HUES48 (cell line): ENCODE data around the gene ALPK1.
"Not testable (repeated sequence)": the region's sequence is repeated elsewhere in the genome, so short reads cannot be mapped to it uniquely, and the experiment has no call there.

Source experiments
- H3K27ac ChIP-seq: one replicate; pipeline ENCODE4 v1.7.0; 2013; ENCODE audit warnings: low read depth, low read length, inconsistent platforms
- H3K27me3 ChIP-seq: 2 replicates; pipeline ENCODE4 v1.6.1; 2013; ENCODE audit warnings: mild to moderate bottlenecking, low read length; ENCODE audit not compliant: control insufficient read depth, insufficient read depth
- H3K36me3 ChIP-seq: 2 replicates; pipeline ENCODE4 v1.6.1; 2013; ENCODE audit warnings: low read length; ENCODE audit not compliant: control insufficient read depth, insufficient read depth
- H3K4me1 ChIP-seq: 2 replicates; pipeline ENCODE4 v1.6.1; 2013; ENCODE audit warnings: mild to moderate bottlenecking, low read length; ENCODE audit not compliant: control insufficient read depth, insufficient read depth
- H3K4me3 ChIP-seq: 2 replicates; pipeline ENCODE4 v1.5.1; 2013; ENCODE audit warnings: mild to moderate bottlenecking, low read depth, low read length
- H3K9ac ChIP-seq: 2 replicates; pipeline ENCODE4 v1.6.1; 2013; ENCODE audit warnings: mild to moderate bottlenecking, low read depth, low read length, moderate library complexity
- H3K9me3 ChIP-seq: 2 replicates; pipeline ENCODE4 v1.6.1; 2013; ENCODE audit warnings: low read length; ENCODE audit not compliant: control insufficient read depth, insufficient read depth

Gene ALPK1

GRCh38 chr4:112276113-112276512, 21.1 kb upstream of the ALPK1 start:
- no peaks in the 10 kb centered on the region for H3K9me3 ChIP-seq
- no peak overlapping the region for H3K27ac ChIP-seq

GRCh38 chr4:112277220-112277619, 19.9 kb upstream of the ALPK1 start:
- H3K9me3 ChIP-seq = no peaks in the 10 kb centered on the region
- no peak overlapping the region for H3K4me3 ChIP-seq
- H3K9ac ChIP-seq = no peak overlapping the region
- no peak overlapping the region for H3K27ac ChIP-seq
- no peaks in the 10 kb centered on the region for H3K36me3 ChIP-seq
- H3K27me3 ChIP-seq = no peaks in the 10 kb centered on the region
- no peaks in the 10 kb centered on the region for H3K4me1 ChIP-seq

More at GRCh38 chr4:112276113-112276512, 21.1 kb upstream of the ALPK1 start:
- H3K9ac ChIP-seq = no peak overlapping the region
- H3K27me3 ChIP-seq = no peaks in the 10 kb centered on the region
- no peak overlapping the region for H3K4me3 ChIP-seq
- H3K4me1 ChIP-seq = peaks cover 10% of the 10 kb centered on the region
- H3K36me3 ChIP-seq = no peaks in the 10 kb centered on the region

- Histone ChIP-seq H3K4me3 (no peak overlapping the region), H3K27ac (no peak overlapping the region), H3K9ac (no peak overlapping the region), H3K27me3 (no peaks in the 10 kb centered on the region), H3K36me3 (no peaks in the 10 kb centered on the region), H3K9me3 (no peaks in the 10 kb centered on the region), H3K4me1 (no peaks in the 10 kb centered on the region)
These were observed 19.3 kb upstream of the ALPK1 start for GRCh38 chr4:112277705-112278448.

- Histone ChIP-seq H3K4me1 (no peaks in the 10 kb centered on the region), H3K4me3 (no peak overlapping the region), H3K36me3 (no peaks in the 10 kb centered on the region), H3K27me3 (peaks cover 4% of the 10 kb centered on the region; the same call in 1 of the 2 replicates), H3K9me3 (no peaks in the 10 kb centered on the region), H3K27ac (no peak overlapping the region), H3K9ac (no peak overlapping the region)
These were observed 17.9 kb upstream of the ALPK1 start for GRCh38 chr4:112279025-112279881.

GRCh38 chr4:112279882-112280315, 17.3 kb upstream of the ALPK1 start:
- H3K9ac ChIP-seq = no peak overlapping the region

GRCh38 chr4:112280386-112281056, 16.6 kb upstream of the ALPK1 start:
- Histone ChIP-seq H3K4me3 (no peak overlapping the region), H3K36me3 (no peaks in the 10 kb centered on the region), H3K27me3 (peaks cover 14% of the 10 kb centered on the region), H3K27ac (no peak overlapping the region), H3K9ac (no peak overlapping the region), H3K9me3 (no peaks in the 10 kb centered on the region), H3K4me1 (peaks cover 8% of the 10 kb centered on the region)

More at GRCh38 chr4:112279882-112280315, 17.3 kb upstream of the ALPK1 start:
- Histone ChIP-seq H3K27me3 (peaks cover 9% of the 10 kb centered on the region), H3K4me1 (peaks cover 4% of the 10 kb centered on the region), H3K36me3 (no peaks in the 10 kb centered on the region), H3K27ac (no peak overlapping the region), H3K4me3 (no peak overlapping the region), H3K9me3 (no peaks in the 10 kb centered on the region)

- H3K36me3 ChIP-seq, H3K9me3 ChIP-seq, H3K4me1 ChIP-seq, H3K4me3 ChIP-seq, H3K9ac ChIP-seq, H3K27ac ChIP-seq: not testable (repeated sequence)
- peaks cover 28% of the 10 kb centered on the region for H3K27me3 ChIP-seq
These were observed 15.2 kb upstream of the ALPK1 start for GRCh38 chr4:112281895-112282398.

GRCh38 chr4:112282860-112283667, 14.1 kb upstream of the ALPK1 start:
- H3K27ac ChIP-seq = no peak overlapping the region
- no peaks in the 10 kb centered on the region for H3K9me3 ChIP-seq
- no peak overlapping the region for H3K9ac ChIP-seq
- H3K27me3 ChIP-seq = peaks cover 31% of the 10 kb centered on the region
- no peaks in the 10 kb centered on the region for H3K36me3 ChIP-seq
- H3K4me1 ChIP-seq = peaks cover 8% of the 10 kb centered on the region
- no peak overlapping the region for H3K4me3 ChIP-seq

GRCh38 chr4:112284166-112284565, 13.0 kb upstream of the ALPK1 start:
- Histone ChIP-seq H3K27ac (no peak overlapping the region), H3K4me1 (peaks cover 8% of the 10 kb centered on the region), H3K9me3 (no peaks in the 10 kb centered on the region), H3K36me3 (no peaks in the 10 kb centered on the region), H3K9ac (no peak overlapping the region), H3K4me3 (no peak overlapping the region), H3K27me3 (peaks cover 31% of the 10 kb centered on the region)
